ENCODE results near the gene CYP1A2.
"Not testable (repeated sequence)": the region's sequence is repeated elsewhere in the genome, so short reads cannot be mapped to it uniquely, and the experiment has no call there.

CYP1A2 gene

DNA sequence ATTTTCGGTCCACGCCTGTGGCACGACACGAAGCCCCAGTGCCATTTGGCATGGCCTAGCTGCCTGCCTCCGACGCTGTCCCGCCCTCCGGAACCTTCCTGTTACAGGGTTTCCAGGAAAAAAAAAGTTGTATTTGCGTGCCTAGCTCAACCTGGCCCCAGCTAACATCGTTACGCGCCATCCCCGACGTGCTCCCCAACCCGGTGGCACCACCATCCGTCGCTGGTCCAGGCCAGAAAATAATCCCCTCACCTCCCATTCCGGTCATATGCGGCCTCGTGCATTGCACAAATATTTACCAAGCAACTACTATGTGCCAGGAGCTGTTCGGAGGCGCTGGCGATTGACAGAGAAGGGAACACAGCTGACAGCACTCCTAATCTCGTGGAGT is 21.9 kb upstream of the CYP1A2 start:
- H3K9ac ChIP-seq (ENCODE audit: low read length): no peak overlapping the region
- H3K79me2 ChIP-seq (ENCODE audit: insufficient read depth, low read length): no peaks in the 10 kb centered on the region
- no peaks in the 10 kb centered on the region for H3F3A ChIP-seq (ENCODE audit: insufficient read depth)
- no peaks in the 10 kb centered on the region for H3K9me3 ChIP-seq (ENCODE audit: insufficient read depth, low read length)
- no peaks in the 10 kb centered on the region for H4K20me1 ChIP-seq (ENCODE audit: low read depth, low read length)
- no peak overlapping the region for H3K4me3 ChIP-seq (ENCODE audit: insufficient read depth, low read length, poor library complexity, severe bottlenecking)
- H2AFZ ChIP-seq (ENCODE audit: low read depth, low read length, severe bottlenecking): no peak overlapping the region
- H3K9me2 ChIP-seq (replicated peaks; ENCODE audit: insufficient read depth, low read length): no peaks in the 10 kb centered on the region
- no peak overlapping the region for H3K27ac ChIP-seq (ENCODE audit: low read depth, low read length)
- no peak overlapping the region for H3K4me2 ChIP-seq (ENCODE audit: low read depth, low read length, poor library complexity, severe bottlenecking)
- no peaks in the 10 kb centered on the region for H3K36me3 ChIP-seq (ENCODE audit: low read length)
- TF ChIP-seq EZH2phosphoT487 (conservative IDR thresholded peaks at IDR 0.05; ENCODE audit: low read length): no peak
- TF ChIP-seq, protein P1, sequence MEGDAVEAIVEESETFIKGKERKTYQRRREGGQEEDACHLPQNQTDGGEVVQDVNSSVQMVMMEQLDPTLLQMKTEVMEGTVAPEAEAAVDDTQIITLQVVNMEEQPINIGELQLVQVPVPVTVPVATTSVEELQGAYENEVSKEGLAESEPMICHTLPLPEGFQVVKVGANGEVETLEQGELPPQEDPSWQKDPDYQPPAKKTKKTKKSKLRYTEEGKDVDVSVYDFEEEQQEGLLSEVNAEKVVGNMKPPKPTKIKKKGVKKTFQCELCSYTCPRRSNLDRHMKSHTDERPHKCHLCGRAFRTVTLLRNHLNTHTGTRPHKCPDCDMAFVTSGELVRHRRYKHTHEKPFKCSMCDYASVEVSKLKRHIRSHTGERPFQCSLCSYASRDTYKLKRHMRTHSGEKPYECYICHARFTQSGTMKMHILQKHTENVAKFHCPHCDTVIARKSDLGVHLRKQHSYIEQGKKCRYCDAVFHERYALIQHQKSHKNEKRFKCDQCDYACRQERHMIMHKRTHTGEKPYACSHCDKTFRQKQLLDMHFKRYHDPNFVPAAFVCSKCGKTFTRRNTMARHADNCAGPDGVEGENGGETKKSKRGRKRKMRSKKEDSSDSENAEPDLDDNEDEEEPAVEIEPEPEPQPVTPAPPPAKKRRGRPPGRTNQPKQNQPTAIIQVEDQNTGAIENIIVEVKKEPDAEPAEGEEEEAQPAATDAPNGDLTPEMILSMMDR (IDR thresholded peaks at IDR 0.05; ENCODE audit: insufficient read depth, low read length, poor library complexity, severe bottlenecking): no peak
- H3K27me3 ChIP-seq (ENCODE audit: low read length): no peaks in the 10 kb centered on the region

DNA sequence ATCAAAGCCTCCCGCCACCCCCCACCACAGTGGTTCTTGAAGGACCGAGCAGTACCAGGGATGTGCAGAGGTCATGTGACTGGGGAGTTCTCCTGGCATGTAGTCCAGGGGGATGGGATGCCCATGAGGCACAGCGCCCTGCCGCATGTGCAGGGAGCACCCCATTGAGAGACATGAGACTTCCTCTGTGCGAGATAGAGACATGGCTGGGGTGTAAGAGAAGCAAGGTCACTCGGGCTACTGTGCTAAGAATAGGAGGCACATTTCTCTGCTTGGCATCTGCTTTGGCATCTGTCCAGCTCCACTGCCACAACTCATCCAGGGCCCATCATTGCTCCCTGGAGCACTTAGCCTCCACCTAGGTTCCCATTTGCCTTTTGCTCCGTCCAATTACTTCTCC is 20.9 kb upstream of the CYP1A2 start:
- Histone ChIP-seq H3K9me3 (ENCODE audit: insufficient read depth, low read length) (no peaks in the 10 kb centered on the region), H3K79me2 (ENCODE audit: insufficient read depth, low read length) (no peaks in the 10 kb centered on the region), H3K4me2 (ENCODE audit: low read depth, low read length, poor library complexity, severe bottlenecking) (no peak overlapping the region), H3K9me2 (replicated peaks; ENCODE audit: insufficient read depth, low read length) (no peaks in the 10 kb centered on the region), H3K36me3 (ENCODE audit: low read length) (no peaks in the 10 kb centered on the region), H2AFZ (ENCODE audit: low read depth, low read length, severe bottlenecking) (no peak overlapping the region), H3K4me3 (ENCODE audit: insufficient read depth, low read length, poor library complexity, severe bottlenecking) (no peak overlapping the region), H4K20me1 (ENCODE audit: low read depth, low read length) (no peaks in the 10 kb centered on the region), H3K27ac (ENCODE audit: low read depth, low read length) (no peak overlapping the region), H3F3A (ENCODE audit: insufficient read depth) (no peaks in the 10 kb centered on the region), H3K9ac (ENCODE audit: low read length) (no peak overlapping the region), H3K27me3 (ENCODE audit: low read length) (no peaks in the 10 kb centered on the region)
- no peak for TF ChIP-seq EZH2phosphoT487 (conservative IDR thresholded peaks at IDR 0.05; ENCODE audit: low read length)
- TF ChIP-seq, protein P1 (IDR thresholded peaks at IDR 0.05; ENCODE audit: insufficient read depth, low read length, poor library complexity, severe bottlenecking): no peak

DNA sequence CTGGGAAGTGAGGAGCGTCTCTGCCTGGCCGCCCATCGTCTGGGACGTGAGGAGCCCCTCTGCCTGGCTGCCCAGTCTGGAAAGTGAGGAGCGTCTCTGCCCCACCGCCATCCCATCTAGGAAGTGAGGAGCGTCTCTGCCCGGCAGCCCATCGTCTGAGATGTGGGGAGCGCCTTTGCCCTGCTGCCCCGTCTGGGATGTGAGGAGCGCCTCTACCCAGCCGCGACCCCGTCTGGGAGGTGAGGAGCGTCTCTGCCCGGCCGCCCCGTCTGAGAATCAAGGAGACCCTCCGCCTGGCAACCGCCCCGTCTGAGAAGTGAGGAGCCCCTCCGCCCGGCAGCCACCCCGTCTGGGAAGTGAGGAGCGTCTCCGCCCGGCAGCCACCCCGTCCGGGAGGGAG is 19.9 kb upstream of the CYP1A2 start:
- not testable (repeated sequence) for H3K79me2 ChIP-seq (ENCODE audit: insufficient read depth, low read length); H3K4me2 ChIP-seq (ENCODE audit: low read depth, low read length, poor library complexity, severe bottlenecking); H3K9ac ChIP-seq (ENCODE audit: low read length); H3F3A ChIP-seq (ENCODE audit: insufficient read depth); H3K36me3 ChIP-seq (ENCODE audit: low read length); H3K9me2 ChIP-seq (replicated peaks; ENCODE audit: insufficient read depth, low read length); H4K20me1 ChIP-seq (ENCODE audit: low read depth, low read length); H3K27ac ChIP-seq (ENCODE audit: low read depth, low read length); H3K4me3 ChIP-seq (ENCODE audit: insufficient read depth, low read length, poor library complexity, severe bottlenecking); H3K9me3 ChIP-seq (ENCODE audit: insufficient read depth, low read length); H2AFZ ChIP-seq (ENCODE audit: low read depth, low read length, severe bottlenecking); H3K27me3 ChIP-seq (ENCODE audit: low read length)

DNA sequence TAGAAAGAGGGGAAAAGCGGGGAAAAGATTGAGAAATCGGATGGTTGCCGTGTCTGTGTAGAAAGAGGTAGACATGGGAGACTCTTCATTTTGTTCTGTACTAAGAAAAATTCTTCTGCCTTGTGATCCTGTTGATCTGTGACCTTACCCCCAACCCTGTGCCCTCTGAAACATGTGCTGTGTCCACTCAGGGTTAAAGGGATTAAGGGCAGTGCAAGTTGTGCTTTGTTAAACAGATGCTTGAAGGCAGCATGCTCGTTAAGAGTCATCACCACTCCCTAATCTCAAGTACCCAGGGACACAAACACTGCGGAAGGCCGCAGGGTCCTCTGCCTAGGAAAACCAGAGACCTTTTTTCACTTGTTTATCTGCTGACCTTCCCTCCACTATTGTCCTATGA is 19.3 kb upstream of the CYP1A2 start:
- H3K9ac ChIP-seq (ENCODE audit: low read length); H3K36me3 ChIP-seq (ENCODE audit: low read length); H3K79me2 ChIP-seq (ENCODE audit: insufficient read depth, low read length); H3K9me3 ChIP-seq (ENCODE audit: insufficient read depth, low read length); H3K9me2 ChIP-seq (replicated peaks; ENCODE audit: insufficient read depth, low read length); H3K4me3 ChIP-seq (ENCODE audit: insufficient read depth, low read length, poor library complexity, severe bottlenecking); H3F3A ChIP-seq (ENCODE audit: insufficient read depth); H3K27ac ChIP-seq (ENCODE audit: low read depth, low read length); H4K20me1 ChIP-seq (ENCODE audit: low read depth, low read length); H3K27me3 ChIP-seq (ENCODE audit: low read length); H2AFZ ChIP-seq (ENCODE audit: low read depth, low read length, severe bottlenecking); H3K4me2 ChIP-seq (ENCODE audit: low read depth, low read length, poor library complexity, severe bottlenecking): not testable (repeated sequence)

Measured in SU-DHL-6 (cell line).